ENCODE results near the gene OR4F6.
"Not testable (repeated sequence)": the region's sequence is repeated elsewhere in the genome, so short reads cannot be mapped to it uniquely, and the experiment has no call there.

Gene OR4F6, protein sequence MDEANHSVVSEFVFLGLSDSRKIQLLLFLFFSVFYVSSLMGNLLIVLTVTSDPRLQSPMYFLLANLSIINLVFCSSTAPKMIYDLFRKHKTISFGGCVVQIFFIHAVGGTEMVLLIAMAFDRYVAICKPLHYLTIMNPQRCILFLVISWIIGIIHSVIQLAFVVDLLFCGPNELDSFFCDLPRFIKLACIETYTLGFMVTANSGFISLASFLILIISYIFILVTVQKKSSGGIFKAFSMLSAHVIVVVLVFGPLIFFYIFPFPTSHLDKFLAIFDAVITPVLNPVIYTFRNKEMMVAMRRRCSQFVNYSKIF

GRCh38 chr15:101803209-101803608 is at the start of gene OR4F6:
OR4F6 (plus strand) TSS chr15:101803509; CDS start chr15:101805720, 2,211 bp downstream.
- DNase-seq = no peak

- DNase-seq = not testable (repeated sequence)
Measured at GRCh38 chr15:101764669-101765339, 38.5 kb upstream of the OR4F6 start.

GRCh38 chr15:101765340-101765671 is 38.0 kb upstream of the OR4F6 start:
- not testable (repeated sequence) for DNase-seq

GRCh38 chr15:101765772-101766456 is 37.4 kb upstream of the OR4F6 start:
- DNase-seq = no peak

DNA sequence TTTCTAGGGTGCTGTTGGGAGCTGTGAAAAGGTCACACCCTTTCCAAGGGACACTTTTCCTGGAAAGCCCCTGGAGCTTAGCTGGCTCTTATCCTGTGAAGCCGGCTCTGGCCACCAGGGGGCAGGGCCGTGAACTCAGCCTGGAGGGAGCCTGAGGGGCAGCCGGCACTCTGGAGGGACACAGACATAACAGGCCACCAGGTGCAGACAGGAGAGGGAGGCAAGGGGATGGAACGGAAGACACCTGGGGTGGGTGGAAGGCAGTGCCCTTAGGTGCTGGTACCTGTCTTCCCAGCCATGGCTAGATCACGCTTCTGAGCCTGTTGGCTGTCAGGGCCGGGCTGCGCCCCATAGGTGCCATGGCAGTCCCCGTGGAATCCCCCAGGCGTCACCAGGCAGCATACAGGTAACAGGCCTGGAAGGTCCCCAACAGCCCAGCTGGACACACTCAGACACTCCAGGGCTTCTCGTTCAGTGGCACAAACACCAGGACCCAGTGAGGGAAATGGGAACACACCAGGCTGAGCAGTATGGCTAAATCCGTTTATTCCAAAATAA is 36.1 kb upstream of the OR4F6 start:
- DNase-seq = not testable (repeated sequence)

DNA sequence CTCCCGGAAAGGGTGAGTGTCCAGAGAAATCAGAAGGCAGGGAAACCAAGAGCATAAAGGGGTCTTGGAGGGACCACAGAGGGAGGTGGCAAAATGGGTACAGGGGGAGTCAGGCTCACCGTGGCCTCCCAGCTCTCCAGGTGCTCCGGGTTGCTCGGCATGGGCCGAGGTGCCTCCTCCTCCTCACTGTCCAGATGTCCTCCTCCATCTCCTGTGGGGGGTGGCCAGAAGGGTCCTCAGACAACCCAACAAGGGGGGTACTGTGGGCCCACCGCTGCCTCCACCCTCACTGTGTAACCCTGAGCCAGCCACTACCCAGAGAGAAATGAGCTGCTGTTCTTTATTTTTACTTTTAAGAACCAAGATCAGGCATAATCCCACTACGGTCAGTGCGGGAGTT is 30.4 kb upstream of the OR4F6 start:
- DNase-seq = no peak

GRCh38 chr15:101773496-101774100 is 29.7 kb upstream of the OR4F6 start:
- no peak for DNase-seq

- DNase-seq = no peak
Measured at GRCh38 chr15:101775136-101775535, 28.2 kb upstream of the OR4F6 start.

DNA sequence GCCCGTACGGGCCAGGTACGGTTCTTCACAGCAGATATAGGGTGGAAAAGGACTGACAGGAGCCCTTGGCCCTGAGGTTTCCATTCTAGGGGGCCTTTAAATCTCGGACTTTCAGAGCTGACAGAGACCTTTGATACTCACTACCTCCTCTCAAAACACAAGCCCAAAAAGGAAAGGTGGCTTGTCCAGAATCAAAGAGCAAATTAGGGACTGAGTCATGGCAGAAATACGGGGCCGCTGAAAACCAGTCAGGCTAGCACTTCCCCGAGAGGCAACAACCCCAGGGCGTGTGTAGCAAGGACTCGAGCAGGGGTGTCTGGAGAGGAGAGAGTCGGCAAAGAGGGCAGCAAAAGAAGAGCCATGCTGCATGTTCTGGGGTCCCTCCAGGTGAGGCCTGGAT is 24.7 kb upstream of the OR4F6 start:
- not testable (repeated sequence) for DNase-seq

- DNase-seq = not testable (repeated sequence)
Measured at GRCh38 chr15:101780225-101780624, 23.1 kb upstream of the OR4F6 start.

- no peak for DNase-seq
Measured at GRCh38 chr15:101781928-101782327, 21.4 kb upstream of the OR4F6 start.

DNA sequence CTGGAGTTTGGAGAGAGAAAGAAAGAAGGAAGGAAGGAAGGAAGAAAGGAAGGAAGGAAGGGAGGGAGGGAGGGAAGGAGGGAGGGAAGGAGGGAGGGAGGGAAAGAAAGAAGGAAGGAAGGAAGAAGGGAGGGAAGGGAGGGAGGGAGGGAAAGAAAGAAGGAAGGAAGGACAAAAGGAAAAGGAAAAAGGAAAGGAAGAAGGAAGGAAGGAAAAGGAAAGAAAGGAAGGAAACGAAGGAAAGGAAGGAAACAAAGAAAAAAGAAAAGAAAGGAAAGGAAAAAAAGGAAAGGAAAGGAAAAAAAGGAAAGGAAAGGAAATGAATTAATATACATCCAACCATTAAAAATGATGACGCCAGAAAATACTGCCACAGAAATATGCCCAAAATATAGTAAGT is 18.7 kb upstream of the OR4F6 start:
- DNase-seq = no peak

DNA sequence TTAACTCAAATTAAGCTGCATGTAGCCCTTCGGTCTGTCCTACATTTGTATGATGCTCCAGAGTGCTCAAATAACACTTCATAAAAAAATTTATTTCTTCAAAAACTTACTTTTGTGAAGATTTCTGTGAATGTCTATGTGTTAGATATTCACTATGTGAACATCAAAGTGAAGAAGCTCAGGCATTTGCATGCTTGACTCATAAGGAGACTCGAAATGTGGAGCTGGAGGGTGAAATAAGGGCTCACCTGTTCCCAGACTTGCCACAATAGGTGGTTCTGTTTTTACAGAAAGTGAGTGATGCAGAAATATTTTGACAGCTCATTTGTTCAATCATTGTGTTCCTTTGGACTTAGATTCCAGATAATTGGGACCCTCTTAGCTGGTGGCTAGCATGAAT is 16.9 kb upstream of the OR4F6 start:
- not testable (repeated sequence) for DNase-seq

- DNase-seq = not testable (repeated sequence)
Measured at GRCh38 chr15:101788001-101788400, 15.3 kb upstream of the OR4F6 start.

DNA sequence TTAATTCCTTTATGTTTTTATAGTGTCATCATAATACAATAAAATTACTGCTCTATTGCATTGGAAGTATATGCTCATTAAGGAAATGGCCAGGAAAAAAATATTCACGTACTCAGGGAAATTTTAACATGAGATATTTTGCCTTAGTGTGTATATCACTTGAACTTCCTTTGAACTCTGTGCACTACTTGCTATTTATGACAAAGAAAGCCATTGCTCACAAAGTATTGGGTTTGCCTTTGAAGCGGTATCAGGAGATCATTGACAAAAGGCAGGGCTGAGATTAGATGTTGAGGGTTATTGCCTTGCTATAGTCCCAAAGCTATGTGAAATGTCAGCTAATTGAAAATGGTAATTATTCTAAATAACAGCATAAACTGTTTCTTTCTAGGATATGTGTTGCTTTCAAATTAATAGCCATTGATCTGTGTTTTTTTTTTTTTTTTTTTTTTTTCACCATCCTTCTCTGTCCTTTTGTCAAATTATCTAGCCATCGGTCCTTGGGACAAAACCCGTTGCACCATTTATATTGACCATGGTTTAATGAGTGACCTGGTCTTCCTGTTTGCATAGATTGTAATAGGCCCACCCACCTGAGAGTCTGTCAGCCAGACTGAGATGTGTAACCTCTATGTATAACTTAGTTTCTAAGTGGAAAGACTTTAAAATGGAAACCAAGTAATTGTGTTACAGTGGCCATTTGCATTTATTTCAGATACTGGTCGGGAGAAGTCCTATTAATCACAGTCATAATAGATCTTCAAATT is 14.6 kb upstream of the OR4F6 start:
- DNase-seq = not testable (repeated sequence)

- not testable (repeated sequence) for DNase-seq
Measured at GRCh38 chr15:101790748-101791147, 12.6 kb upstream of the OR4F6 start.

GRCh38 chr15:101793981-101794380 is 9.3 kb upstream of the OR4F6 start:
- DNase-seq = not testable (repeated sequence)

DNA sequence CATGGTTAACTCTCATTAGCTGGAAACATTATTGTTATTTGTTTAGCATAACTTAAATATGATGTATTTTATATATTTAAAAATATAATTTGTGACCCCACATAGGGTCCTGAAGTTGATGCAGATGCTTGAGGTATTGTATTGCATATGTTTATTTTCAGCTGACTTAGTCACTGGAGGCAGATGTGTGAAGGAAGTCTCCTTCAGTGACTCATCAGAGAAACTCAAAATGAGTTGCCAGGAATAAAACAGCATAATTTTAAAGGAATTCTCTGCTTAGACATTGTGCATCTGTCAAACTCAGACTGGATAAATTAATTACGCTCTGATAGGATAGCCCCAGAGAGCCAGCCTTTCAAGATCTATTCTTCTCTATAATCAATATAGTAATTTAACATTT is 7.9 kb upstream of the OR4F6 start:
- no peak for DNase-seq

DNA sequence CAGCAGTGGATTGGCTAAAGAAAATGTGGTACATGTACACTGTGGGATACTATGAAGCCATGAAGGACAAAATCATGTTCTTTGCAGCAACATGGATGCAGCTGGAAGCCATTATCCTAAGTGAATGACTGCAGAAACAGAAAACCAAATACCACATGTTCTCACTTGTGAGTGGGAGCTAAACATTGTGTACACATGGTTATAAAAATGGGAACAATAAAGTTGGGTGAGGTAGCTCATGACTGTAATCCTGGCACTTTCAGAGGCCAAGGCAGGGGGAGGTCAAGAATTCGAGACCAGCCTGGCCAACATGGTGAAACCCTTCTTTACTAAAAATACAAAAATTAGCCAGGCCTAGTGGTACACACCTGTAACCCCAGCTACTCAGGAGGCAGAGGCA is 3.6 kb upstream of the OR4F6 start:
- no peak for DNase-seq

DNA sequence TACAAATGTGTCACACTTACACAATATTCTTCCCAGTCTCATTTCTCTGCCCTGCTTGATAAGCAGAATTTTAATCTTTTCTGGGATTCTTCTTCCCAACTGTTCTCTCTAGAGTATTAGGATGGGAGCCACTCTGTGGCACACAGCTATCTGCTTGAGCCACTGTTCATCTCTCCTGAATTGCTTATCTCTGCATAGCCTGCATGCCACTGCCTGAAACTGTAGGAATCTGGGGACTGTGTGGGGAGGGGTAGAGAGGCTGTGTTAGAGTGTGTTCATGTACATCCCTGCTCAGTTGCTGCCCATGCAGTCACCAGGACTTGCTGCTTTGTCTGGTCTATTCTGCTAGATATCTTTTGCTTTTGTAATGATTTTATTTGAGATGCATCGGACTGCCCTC is 2.3 kb upstream of the OR4F6 start:
- no peak for DNase-seq

GRCh38 chr15:101803676-101804075 is 367 bp downstream of the OR4F6 start:
- DNase-seq = no peak

DNA sequence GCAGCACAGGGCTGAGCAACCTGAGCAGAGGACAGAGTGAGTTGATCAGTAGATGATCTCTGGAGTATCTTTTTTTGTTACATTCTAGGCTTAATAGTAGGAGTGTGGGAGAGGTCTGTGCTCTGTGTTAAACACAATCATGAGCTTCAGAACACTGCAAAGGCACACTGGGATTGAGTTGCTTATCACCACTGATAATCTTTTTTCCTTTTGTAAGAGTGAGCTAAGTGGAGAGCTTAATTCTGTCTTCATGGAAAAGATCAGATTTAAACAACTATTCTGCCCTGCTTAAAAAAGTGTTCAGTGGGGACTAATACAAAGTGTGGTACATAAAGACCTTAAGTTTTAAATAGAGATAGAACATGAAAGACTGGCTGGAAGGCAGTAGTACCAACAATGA is 1.1 kb downstream of the OR4F6 start:
- no peak for DNase-seq

All from CD4-positive, alpha-beta T cell treated with Interleukin-4 for 1 hour (primary cell).